Measurements from ENCODE around the gene RAB33A. TPM values are rescaled to one million over a fixed set of nuclear protein-coding genes. Genes with fewer than 3 reads are reported as not detected.
A peak's percentile ranks its signal among the peaks of the same experiment; 100 is the strongest.

Gene RAB33A
- total RNA-seq, 1 donor from 2014 or later = 0.32 TPM

DNA sequence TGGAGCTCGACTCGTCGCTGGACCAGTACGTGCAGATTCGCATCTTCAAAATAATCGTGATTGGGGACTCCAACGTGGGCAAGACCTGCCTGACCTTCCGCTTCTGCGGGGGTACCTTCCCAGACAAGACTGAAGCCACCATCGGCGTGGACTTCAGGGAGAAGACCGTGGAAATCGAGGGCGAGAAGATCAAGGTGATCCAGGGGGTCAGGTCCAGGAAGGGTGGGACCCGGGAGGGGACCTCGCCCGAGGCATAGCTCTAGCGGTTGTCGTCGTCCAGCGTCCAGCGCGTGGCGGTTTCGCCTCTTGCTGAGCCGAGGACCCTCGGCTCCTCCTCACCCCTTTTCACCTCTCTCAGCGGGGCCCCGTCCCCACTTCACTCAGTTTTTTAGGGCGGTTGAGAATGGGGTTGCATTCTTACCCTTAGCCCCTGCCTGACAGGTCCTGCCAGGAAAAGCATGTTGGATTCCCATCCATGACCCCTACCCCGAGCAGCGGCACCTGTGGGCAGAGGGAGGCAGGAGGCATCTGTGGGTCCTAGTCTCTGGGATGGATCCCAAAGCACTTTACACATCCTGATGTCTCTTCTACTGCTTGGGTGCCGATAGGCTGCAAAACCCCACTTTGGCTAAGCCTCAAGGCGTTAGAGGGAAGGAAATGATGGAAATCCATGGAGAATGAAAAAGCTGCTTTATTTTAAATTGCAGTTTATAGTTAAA, 524 bp downstream of the RAB33A start:
- Histone ChIP-seq H3K4me3 (peak overlapping the region; percentile 50 to 58), H3K27ac (peak overlapping the region; percentile 58 to 89), H3K36me3 (no peaks in the 10 kb centered on the region), H3K4me1 (peaks cover 0 to 5% of the 10 kb centered on the region in 2 donors), H3K9me3 (no peaks in the 10 kb centered on the region), H3K27me3 (no peaks in the 10 kb centered on the region)
- intact Hi-C loops (cut with DNase I) = loop anchor here (5.0 kb wide), 3 partner anchors 90 to 240 kb away; no protein-coding TSS in a partner anchor
- no peak for DNase-seq (ENCODE audit: low spot score in 2 of 2)
- TF ChIP-seq, protein P1, sequence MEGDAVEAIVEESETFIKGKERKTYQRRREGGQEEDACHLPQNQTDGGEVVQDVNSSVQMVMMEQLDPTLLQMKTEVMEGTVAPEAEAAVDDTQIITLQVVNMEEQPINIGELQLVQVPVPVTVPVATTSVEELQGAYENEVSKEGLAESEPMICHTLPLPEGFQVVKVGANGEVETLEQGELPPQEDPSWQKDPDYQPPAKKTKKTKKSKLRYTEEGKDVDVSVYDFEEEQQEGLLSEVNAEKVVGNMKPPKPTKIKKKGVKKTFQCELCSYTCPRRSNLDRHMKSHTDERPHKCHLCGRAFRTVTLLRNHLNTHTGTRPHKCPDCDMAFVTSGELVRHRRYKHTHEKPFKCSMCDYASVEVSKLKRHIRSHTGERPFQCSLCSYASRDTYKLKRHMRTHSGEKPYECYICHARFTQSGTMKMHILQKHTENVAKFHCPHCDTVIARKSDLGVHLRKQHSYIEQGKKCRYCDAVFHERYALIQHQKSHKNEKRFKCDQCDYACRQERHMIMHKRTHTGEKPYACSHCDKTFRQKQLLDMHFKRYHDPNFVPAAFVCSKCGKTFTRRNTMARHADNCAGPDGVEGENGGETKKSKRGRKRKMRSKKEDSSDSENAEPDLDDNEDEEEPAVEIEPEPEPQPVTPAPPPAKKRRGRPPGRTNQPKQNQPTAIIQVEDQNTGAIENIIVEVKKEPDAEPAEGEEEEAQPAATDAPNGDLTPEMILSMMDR (IDR thresholded peaks at IDR 0.05) = no peak

GRCh38 chrX:130173190-130173895, 1.6 kb downstream of the RAB33A start:
- intact Hi-C loops (cut with DNase I) = loop anchor here (5.0 kb wide), 3 partner anchors 91 to 241 kb away; no protein-coding TSS in a partner anchor
- H3K36me3 ChIP-seq = no peaks in the 10 kb centered on the region
- H3K27ac ChIP-seq = peak overlapping the region; percentile 58 to 89
- peaks cover 0 to 5% of the 10 kb centered on the region in 2 donors for H3K4me1 ChIP-seq
- no peaks in the 10 kb centered on the region for H3K9me3 ChIP-seq
- TF ChIP-seq, protein P1 (IDR thresholded peaks at IDR 0.05) = no peak
- H3K4me3 ChIP-seq = no peak overlapping the region
- no peaks in the 10 kb centered on the region for H3K27me3 ChIP-seq
- DNase-seq (ENCODE audit: low spot score in 2 of 2) = peak; percentile 18 to 85

DNA sequence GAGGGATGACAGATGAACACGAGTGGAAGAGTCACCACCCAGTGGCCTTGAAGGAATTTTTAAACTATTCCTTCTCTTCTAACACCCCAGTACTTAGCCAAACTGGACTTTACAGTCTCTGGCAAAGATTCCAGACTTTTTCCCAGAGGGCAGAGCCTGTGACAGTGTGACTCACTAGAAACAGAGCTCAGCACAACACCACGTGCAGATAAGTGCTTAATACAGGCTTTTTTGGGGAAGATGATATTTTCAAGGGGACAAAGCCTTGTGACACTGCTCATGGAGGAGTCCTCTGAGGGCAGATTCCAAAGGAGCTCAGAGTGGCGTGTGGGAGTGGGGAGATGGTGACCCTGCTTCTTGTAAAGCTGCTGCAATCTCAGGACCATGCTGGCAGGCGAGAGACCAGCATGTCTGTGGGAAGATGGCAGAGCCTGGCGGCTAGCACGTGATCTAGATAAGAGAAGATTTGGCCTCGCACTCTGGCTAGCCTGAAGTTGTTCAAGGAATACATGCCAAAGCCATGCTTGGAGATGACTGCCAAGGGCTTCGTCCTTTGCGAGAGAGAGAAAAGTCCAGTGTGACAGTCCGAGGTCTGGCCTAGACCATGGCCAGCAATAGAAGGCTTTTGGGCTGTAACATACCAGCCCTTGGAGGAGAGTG, 2.4 kb downstream of the RAB33A start:
- Histone ChIP-seq H3K36me3 (no peaks in the 10 kb centered on the region), H3K4me3 (peak overlapping the region in 1 of 2 donors; percentile 29), H3K9me3 (no peaks in the 10 kb centered on the region), H3K4me1 (peaks cover 0 to 5% of the 10 kb centered on the region in 2 donors), H3K27ac (peak overlapping the region; percentile 58 to 89), H3K27me3 (no peaks in the 10 kb centered on the region)
- intact Hi-C loops (cut with DNase I) = loop anchor here (5.0 kb wide), 3 partner anchors 92 to 242 kb away; no protein-coding TSS in a partner anchor
- TF ChIP-seq, protein P1 (IDR thresholded peaks at IDR 0.05) = no peak
- peak in 1 of 2 donors; percentile 76 for DNase-seq (ENCODE audit: low spot score in 2 of 2)

DNA sequence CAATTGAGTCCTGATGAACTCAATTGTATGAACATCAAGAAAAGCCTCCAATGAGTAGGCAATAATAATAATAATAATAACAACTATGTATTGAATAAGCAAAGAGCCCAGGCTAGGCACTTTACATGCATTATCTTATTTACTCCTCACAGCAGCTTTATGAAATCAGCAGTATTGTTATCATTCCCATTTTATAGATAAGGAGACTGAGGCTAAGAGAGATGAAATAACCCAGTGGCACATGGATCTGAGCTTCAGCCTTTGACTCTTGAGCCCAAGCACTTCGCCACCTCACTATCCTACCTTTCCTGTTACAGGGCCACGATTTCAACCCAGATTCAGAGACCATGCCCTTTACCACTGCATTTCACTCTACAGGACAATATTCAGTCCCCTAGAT, 3.2 kb downstream of the RAB33A start:
- H3K27ac ChIP-seq = peak overlapping the region in 1 of 2 donors; percentile 89
- no peaks in the 10 kb centered on the region for H3K27me3 ChIP-seq
- intact Hi-C loops (cut with DNase I) = loop anchor here (5.0 kb wide), 3 partner anchors 93 to 243 kb away; no protein-coding TSS in a partner anchor
- TF ChIP-seq, protein P1 (IDR thresholded peaks at IDR 0.05) = no peak
- H3K4me3 ChIP-seq = no peak overlapping the region
- no peak for DNase-seq (ENCODE audit: low spot score in 2 of 2)
- no peaks in the 10 kb centered on the region for H3K9me3 ChIP-seq
- no peaks in the 10 kb centered on the region for H3K36me3 ChIP-seq
- peaks cover 0 to 5% of the 10 kb centered on the region in 2 donors for H3K4me1 ChIP-seq

- Histone ChIP-seq H3K4me3 (no peak overlapping the region), H3K9me3 (no peaks in the 10 kb centered on the region), H3K27ac (no peak overlapping the region), H3K27me3 (no peaks in the 10 kb centered on the region), H3K36me3 (no peaks in the 10 kb centered on the region), H3K4me1 (peaks cover 0 to 5% of the 10 kb centered on the region in 2 donors)
- TF ChIP-seq, protein P1 (IDR thresholded peaks at IDR 0.05) = no peak
- intact Hi-C loops (cut with DNase I) = no loop called here
- DNase-seq (ENCODE audit: low spot score in 2 of 2) = no peak
Observed at GRCh38 chrX:130176354-130176776, 4.6 kb downstream of the RAB33A start.
